ENCODE measurements around the gene EPOP. TPM values are rescaled to one million over a fixed set of nuclear protein-coding genes. Genes with fewer than 3 reads are reported as not detected.

EPOP gene
- total RNA-seq, 1 donor from 2014 or later, result 7.3 TPM

DNA sequence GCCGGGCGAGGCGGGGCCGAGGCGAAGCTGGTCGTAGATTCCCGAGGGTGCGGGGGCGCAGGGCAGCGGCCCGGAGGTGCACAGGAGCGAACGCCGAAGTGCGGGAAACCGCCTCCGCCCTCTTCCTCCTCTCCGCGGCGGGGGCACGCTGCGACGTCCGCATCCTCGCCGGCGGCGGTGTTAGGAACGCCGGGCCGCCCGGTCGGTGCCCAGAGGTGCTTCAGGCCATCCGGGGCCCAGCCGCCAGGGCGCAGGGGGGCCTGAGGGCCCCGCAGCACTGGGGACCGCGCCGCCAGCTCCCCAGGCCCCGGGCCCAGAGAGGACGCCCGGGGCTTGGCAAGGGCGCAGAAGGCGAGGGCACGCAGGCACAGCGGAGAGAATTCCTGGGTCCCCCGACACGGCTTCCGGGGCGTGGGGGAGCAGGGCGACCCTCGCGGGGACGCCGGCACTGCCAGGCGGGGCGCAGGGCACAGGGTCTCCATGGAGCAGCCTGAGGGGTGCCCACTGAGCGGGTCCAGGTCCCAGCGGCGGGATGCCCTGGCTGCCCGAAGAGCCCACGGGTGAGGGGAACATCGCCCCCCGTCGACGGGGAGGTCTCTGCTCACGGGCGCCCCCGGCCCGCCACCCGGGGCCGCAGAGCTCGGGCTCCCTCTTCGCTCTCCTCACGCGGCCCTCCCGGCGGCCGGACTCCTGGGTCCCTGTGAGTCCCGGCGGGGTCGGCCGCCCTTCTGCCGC lies 576 bp downstream of the EPOP start:
- intact Hi-C loops (cut with micrococcal nuclease), result loop anchor here (10.0 kb wide), 3 partner anchors 79 to 731 kb away; partner anchors contain the start of genes CWC25 and FBXL20

DNA sequence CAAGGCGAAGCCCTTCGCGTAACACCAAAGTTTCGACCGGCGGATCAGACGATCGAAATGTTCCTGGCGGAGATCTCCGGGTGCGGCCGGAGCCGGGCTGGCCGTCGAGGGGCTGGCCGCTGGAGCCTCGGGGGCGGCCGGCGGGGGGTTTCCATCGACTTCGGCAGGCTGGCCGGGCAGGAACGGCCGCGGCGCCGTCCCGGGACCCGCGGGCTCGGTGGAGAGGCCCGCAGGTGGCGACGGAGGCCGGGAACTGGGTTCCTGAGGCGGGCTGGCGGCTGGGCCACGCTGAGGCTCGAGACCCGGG lies 1.1 kb downstream of the EPOP start:
- intact Hi-C loops (cut with micrococcal nuclease), result loop anchor here (10.0 kb wide), 3 partner anchors 79 to 731 kb away; partner anchors contain the start of genes CWC25 and FBXL20

- intact Hi-C loops (cut with micrococcal nuclease), result loop anchor here (10.0 kb wide), 3 partner anchors 78 to 732 kb away; partner anchors contain the start of genes CWC25 and FBXL20
These were observed 1.7 kb downstream of the EPOP start for GRCh38 chr17:38672788-38673706.

DNA sequence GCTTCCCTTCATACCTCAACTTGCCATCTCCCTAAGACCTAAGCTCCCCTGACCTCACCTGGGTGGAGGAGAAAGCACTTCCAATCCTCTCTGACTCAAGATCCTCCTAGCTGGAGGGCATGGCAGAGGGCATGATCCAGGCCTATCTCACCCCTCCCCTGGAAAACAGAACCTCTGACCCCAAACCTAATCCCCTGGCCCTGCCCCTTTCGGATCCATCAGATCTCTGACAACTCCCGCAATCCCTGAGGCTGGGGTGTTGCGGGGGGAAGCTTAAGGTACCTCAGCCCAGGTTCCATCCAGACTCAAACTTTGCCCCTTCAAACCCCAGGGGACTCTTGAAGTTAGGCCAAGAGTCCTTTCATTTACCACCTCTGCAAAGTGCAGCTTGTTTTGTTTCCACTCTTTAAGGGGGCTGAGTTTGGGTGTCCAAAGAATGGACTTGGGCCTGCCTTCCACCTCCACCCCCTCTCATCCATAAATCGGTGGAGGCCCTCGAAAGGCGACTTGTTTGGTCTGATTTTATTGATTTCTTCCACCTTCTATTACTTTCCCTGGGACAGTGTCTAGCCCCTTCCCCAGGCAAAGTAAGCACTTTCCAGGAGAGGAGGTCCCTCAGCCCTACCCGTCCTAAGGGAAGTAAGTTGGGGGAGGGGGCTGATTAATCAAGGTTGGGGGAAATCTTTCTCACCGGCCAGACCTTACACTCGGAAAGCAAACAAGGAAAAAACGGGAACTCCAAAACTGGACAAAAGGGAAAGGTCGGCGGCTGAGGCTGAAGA lies 2.6 kb downstream of the EPOP start:
- intact Hi-C loops (cut with micrococcal nuclease), result loop anchor here (10.0 kb wide), 3 partner anchors 77 to 733 kb away; partner anchors contain the start of genes CWC25 and FBXL20

DNA sequence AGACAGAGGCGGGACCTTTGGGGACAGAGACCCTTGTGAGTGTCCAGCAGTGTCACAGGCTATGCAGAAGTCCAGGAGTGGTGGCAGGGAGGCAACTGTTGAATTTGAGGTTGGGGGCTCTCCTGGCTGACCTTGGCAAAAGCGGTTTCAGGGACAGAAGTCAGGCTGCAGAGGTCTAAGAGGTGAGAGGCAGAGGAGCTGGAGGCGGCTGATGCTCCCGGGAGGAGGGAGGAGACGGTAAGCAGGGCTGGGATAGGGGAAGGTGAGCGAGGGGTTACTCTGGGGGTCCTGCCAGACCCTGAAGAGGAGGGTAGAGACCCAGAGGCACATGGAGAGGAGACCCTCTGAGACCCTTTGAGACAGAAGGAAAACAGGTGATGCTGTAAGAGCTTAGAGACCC lies 5.2 kb downstream of the EPOP start:
- intact Hi-C loops (cut with micrococcal nuclease), result loop anchor here (5.0 kb wide), 1 partner anchor 247 kb away; no protein-coding TSS in a partner anchor

DNA sequence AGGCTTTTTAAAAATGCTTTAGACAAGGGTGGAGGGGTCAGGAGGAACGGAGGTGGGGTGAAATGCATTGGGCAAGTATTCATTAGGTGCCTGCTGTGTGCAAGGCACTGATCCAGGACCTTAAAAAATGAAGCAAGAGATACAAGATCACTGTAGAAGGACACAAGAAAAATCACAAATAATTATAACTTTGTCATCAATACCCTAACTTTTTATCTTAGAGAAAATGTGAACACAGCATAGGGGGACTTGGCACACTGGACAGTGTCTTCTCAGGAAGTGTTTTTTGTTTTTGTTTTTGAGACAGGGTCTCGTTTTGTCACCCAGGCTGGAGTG lies 7.0 kb downstream of the EPOP start:
- intact Hi-C loops (cut with micrococcal nuclease), result loop anchor here (1.0 to 5.0 kb wide), 3 partner anchors 109 to 245 kb away; no protein-coding TSS in a partner anchor

GRCh38 chr17:38667099-38667786 lies 7.5 kb downstream of the EPOP start:
- intact Hi-C loops (cut with micrococcal nuclease), result loop anchor here (1.0 to 5.0 kb wide), 3 partner anchors 109 to 245 kb away; no protein-coding TSS in a partner anchor

DNA sequence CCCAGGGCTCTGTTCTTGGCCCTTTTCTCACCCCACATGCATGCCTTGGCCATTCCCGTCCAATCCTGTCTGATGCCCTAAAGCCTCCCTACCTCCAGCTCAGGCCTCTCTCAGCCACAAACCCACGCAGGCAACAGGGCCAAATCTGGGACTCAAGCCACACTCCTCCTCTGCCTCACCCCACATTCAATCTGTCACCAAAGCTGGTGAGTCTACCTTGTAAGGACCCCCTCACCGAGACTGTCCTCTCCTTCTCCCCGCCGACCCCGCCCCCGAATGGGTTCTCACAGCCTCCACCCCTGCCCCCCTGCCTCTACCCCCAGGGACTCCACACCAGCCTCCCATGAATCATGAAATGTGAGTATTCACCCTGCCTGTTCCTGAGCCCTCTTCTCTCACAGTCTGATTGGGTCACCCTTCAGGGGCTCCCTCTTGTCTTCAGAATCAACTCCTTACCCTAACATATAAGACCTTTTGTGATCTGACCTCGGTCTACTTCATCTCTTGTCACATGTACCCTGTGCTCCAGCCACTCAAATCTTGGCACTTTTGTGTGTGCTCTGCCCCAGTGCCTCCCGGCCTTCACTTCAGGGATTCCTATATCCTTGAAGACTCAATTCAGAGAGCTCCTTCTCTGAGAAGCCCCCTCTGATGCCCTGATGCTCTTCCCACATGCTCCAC lies 10.7 kb downstream of the EPOP start:
- intact Hi-C loops (cut with micrococcal nuclease), result no loop called here

DNA sequence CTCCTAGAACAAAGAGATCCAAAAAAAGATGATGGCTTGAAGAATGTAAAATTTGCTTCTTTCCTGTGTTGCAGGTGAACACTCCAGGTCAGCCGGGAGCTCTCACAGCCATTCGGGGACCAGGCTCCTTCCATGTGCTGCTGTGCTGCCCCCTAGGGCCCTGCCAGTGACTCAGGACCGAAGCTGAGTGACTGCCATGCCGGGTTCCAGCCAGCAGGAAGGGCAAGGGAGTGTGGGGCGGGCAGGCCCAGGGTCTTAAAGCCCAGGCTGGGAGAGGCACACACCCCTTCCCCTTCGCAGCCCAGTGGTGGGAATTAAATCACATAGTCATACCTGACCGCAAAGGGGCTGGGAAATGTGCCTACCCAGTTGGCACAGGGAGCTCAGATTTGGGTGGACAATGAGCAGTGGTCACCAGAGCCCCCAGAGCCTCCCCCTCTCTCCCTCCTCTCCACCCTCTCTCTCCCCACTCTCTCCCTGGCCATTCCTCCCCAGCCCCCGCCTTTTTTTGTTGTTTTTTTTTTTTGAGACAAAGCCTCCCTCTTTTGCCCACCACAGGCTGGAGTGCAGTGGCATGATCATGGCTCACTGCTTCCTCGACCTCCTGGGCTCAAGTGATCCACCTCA lies 11.5 kb downstream of the EPOP start:
- intact Hi-C loops (cut with micrococcal nuclease), result no loop called here

GRCh38 chr17:38660097-38661025 lies 14.4 kb downstream of the EPOP start:
- intact Hi-C loops (cut with micrococcal nuclease), result no loop called here

GRCh38 chr17:38659415-38659814 lies 15.3 kb downstream of the EPOP start:
- intact Hi-C loops (cut with micrococcal nuclease), result no loop called here

GRCh38 chr17:38658741-38659345 lies 15.9 kb downstream of the EPOP start:
- intact Hi-C loops (cut with micrococcal nuclease), result no loop called here

- intact Hi-C loops (cut with micrococcal nuclease), result no loop called here
These were observed 16.7 kb downstream of the EPOP start for GRCh38 chr17:38657824-38658740.

DNA sequence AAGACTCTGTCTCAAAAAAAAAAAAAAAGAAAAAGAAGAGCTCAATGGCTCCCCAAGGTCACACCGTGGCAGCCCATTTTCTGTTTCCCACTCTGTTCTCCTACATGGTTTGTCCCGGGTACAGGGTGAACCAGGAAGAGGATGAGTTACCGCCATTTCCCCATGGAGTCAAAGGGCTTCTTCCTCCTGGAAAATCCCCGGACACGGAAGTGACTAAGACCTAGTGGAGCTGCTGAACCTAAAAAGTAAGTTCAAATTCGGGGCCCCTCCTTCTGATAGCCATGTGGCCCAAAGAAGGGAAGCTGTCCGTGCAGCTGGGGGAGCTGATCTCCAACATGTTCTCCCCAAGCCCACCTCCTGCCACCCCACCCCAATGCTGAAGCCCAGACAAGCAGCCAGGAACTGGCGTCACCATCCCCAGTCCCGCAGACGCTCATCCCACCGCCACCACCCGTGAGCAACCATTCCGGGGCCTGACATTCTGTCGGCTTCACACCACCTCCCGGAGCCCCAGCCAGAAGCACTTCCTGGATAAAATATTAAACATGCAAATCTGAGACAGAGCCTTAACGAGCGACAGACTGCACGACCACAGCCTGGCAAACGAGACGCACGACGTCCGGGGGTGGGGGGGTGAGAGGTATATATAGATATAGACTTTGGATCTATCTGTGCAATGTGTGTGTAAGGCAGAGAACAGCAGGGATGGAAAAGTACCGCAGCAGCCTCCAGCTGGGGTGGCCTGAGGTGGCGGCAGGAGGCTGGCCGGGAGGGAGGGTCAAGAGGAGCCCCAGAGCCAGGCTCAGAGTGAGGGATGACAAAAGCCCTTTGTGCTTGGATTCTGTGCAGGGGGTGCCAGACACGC lies 17.6 kb downstream of the EPOP start:
- intact Hi-C loops (cut with micrococcal nuclease), result no loop called here

DNA sequence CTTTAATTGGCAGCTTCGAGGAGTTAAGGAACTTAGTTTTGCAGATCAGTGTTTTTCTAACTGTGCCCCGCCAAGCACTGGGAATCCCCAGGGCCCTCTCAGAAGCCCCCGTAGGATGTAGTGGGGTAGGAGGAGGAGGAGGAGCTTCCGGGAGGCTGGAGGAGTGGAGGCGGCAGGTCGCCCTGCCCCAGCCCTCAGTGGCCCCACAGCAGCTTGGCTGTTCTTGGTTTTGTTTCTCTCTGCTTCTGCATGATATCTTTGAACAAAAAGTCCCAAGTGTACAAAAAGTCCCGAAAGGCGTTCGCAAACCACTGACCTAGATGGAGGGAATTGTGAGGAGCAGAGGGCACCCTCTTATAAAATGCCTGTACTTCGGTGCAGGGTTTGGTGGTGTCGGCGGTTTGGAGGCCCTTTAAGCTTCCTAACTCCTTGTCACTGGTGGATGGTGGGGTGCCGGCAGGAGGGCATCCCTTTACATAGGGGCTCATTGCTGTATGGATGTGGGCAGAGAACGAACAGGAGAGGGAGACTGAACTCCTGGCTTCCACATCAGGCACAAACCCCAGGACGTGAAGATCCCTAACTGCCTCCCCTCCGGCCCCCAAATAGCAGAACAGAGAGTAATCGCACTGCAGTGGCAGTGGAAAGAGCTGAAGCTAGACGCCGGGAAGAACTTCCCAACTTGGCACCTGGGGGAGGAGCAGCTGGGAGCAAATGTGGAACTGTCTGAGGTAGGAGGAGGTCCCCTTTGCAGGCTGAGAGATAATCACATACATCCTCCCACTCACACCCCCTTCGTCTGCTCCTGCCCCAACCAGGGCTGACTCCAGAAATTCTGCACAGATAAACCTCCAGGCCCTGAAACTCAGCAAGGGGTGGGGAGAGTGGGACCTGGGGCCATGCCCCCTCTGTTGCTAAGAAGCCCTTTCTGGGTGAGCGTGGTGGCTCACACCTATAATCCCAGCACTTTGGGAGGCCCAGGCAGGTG lies 20.1 kb downstream of the EPOP start:
- intact Hi-C loops (cut with micrococcal nuclease), result no loop called here
